ENCODE results near the gene FBLN1.
"Not testable (repeated sequence)": the region's sequence is repeated elsewhere in the genome, so short reads cannot be mapped to it uniquely, and the experiment has no call there.

FBLN1 gene

DNA sequence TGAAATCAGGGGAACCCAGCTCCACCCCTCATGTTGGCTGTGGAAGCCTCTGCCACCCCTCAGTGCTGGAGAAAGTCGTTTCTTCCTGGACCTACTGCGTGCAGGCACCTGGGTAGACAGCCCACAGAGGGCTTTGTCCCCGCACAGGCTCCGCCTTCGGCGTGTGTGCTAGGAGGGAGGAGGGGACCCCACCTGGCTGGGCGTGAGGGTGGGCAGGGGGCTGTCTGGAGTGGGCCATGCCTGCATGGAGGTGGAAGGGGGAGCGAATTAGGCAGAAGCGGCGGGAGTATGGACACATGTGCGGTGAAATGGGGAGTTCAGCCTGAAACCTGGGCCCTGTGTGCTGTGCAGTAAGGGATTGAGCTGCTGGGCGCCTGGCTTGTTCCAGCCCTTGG is 49.3 kb downstream of the FBLN1 start:
- TF ChIP-seq, protein P1, sequence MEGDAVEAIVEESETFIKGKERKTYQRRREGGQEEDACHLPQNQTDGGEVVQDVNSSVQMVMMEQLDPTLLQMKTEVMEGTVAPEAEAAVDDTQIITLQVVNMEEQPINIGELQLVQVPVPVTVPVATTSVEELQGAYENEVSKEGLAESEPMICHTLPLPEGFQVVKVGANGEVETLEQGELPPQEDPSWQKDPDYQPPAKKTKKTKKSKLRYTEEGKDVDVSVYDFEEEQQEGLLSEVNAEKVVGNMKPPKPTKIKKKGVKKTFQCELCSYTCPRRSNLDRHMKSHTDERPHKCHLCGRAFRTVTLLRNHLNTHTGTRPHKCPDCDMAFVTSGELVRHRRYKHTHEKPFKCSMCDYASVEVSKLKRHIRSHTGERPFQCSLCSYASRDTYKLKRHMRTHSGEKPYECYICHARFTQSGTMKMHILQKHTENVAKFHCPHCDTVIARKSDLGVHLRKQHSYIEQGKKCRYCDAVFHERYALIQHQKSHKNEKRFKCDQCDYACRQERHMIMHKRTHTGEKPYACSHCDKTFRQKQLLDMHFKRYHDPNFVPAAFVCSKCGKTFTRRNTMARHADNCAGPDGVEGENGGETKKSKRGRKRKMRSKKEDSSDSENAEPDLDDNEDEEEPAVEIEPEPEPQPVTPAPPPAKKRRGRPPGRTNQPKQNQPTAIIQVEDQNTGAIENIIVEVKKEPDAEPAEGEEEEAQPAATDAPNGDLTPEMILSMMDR (IDR thresholded peaks at IDR 0.05; ENCODE audit: borderline replicate concordance, control extremely low read depth, extremely low read depth, insufficient read depth, missing control alignments): no peak
- in situ Hi-C loops (cut with MboI; ENCODE audit: low sequenced_read_pairs, unreplicated experiment): loop anchor here (10.0 to 25.0 kb wide), 2 partner anchors 287 to 560 kb away; no protein-coding TSS in a partner anchor

DNA sequence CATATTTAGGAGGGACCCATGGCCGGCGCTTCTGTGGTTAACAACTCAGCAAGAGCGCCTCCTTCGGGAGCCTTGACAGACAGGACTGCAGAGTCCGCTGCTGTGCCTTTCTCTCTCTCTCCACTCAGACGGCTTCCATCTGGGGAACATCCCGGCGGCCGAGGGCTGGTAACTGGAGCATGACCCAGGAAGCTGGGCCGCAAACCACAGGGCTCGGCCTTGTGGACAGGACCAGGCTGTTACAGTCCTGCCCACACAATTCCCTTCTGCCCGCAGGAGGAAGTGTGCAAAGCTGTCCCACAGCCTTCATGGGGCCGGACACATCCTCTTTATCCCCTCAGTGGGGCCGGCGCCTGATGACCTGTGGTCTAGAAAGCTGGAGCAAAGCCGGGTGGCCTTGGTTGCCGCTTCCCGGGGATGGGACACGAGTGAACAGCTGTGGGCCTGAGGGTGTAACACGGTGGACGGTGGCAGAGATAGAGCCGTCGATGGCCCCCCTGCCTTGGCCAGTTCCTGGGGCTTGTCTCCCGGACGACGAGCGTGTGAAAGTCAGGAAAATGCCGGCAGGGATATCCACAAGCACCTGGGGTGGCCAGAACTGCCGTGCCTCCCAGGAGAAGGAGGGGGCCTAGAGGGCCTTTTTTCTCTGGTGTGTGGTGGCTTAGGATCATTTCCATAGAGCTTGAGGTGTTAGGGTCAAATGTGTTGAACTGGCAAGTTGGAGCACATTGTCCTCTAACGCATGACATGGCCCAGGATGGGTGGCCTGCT is 50.1 kb downstream of the FBLN1 start:
- in situ Hi-C loops (cut with MboI; ENCODE audit: low sequenced_read_pairs, unreplicated experiment): loop anchor here (10.0 to 25.0 kb wide), 2 partner anchors 288 to 560 kb away; no protein-coding TSS in a partner anchor
- no peak for DNase-seq (ENCODE audit: low spot score)
- TF ChIP-seq, protein P1 (IDR thresholded peaks at IDR 0.05; ENCODE audit: borderline replicate concordance, control extremely low read depth, extremely low read depth, insufficient read depth, missing control alignments): no peak

More for the DNA sequence above, 49.3 kb downstream of the FBLN1 start:
- no peak for DNase-seq (ENCODE audit: low spot score)

DNA sequence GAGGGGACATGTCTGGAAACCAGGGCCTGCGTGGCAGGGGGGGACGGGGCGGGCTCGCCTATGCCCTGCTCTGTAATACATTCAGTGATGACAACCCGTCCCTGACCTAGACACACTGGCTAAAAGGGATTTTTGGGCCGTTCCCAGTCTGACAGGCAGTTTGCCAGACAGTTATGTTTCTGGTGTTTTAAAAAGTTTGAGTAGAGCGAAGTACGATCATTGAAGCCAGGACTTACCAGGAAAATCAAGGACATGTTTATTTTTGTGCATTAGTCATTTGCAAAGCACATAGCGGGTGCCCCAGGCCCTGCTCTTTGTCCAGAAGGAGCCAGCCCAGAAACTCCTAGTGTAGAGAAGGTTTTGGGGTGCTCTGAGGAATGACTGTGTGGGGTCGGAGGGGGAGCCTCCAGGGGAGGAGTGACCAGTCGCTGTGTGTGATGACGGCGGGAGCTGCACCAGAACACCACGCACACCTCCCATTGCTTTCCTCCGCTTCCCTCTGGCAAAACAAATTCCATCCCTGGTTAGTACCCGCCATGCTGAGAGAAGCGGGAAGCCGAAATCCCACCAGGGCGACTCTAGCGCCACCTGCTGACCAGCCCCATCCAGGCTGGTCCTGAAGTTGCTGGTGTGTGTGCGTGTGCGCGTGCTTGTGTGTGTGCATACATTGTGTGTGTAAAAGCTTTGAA is 50.8 kb downstream of the FBLN1 start:
- DNase-seq (ENCODE audit: low spot score): peak; percentile 83
- TF ChIP-seq, protein P1 (IDR thresholded peaks at IDR 0.05; ENCODE audit: borderline replicate concordance, control extremely low read depth, extremely low read depth, insufficient read depth, missing control alignments): peak; percentile 71
- in situ Hi-C loops (cut with MboI; ENCODE audit: low sequenced_read_pairs, unreplicated experiment): loop anchor here (10.0 to 25.0 kb wide), 2 partner anchors 289 to 559 kb away; no protein-coding TSS in a partner anchor

DNA sequence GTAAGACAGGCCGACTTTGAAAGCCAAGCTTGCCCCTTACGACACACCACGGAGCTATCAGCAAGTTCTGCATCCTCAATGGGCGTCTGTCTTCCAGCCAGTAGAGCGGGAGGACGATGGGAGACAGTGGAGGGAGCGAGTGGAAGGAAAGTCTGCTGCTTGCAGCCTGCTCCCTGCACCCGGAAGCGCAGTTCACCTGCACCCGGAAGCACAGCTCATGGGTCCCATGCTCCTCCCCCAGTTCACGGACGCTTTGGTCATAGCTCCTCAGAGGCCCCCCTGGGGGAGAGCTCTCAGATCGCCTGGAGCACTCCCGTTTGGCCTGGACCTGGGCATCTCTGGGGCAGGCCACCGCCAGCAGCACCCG is 51.3 kb downstream of the FBLN1 start:
- DNase-seq (ENCODE audit: low spot score): no peak
- in situ Hi-C loops (cut with MboI; ENCODE audit: low sequenced_read_pairs, unreplicated experiment): loop anchor here (10.0 to 25.0 kb wide), 2 partner anchors 289 to 558 kb away; no protein-coding TSS in a partner anchor
- TF ChIP-seq, protein P1 (IDR thresholded peaks at IDR 0.05; ENCODE audit: borderline replicate concordance, control extremely low read depth, extremely low read depth, insufficient read depth, missing control alignments): no peak

DNA sequence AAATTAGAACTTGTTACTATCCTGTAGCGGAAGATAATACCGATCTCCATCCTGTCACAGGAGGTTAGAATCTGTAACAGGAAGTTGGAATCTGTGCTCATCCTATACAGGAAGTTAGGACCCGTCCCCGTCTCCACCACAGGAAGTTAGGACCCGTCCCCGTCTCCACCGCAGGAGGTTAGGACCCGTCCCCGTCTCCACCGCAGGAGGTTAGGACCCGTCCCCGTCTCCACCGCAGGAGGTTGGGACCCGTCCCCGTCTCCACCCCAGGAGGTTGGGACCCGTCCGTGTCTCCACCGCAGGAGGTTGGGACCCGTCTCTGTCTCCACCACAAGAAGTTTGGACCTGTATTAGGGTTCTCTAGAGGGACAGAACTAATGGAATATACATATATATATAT is 52.2 kb downstream of the FBLN1 start:
- TF ChIP-seq, protein P1 (IDR thresholded peaks at IDR 0.05; ENCODE audit: borderline replicate concordance, control extremely low read depth, extremely low read depth, insufficient read depth, missing control alignments): no peak
- DNase-seq (ENCODE audit: low spot score): no peak
- in situ Hi-C loops (cut with MboI; ENCODE audit: low sequenced_read_pairs, unreplicated experiment): loop anchor here (10.0 to 25.0 kb wide), 2 partner anchors 290 to 557 kb away; no protein-coding TSS in a partner anchor

DNA sequence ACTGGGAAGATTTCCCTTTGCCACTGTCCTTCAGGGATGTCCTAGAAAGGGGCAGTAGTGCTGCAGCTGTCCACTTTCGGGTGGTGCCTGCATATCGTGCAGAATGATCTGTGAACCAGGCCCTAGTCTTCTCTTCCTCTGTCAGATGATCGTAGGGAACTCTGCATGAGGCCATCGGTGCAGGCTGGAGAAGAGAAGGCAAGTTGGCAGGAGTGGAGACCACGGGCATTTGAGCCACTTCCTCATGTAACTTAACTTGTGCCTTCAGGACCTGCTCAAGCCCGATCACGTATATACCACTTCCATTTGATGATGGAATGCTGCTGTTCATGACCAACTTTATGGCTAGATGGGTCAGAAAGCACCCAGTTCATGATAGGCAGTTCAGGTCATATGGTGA is 55.2 kb downstream of the FBLN1 start:
- not testable (repeated sequence) for DNase-seq (ENCODE audit: low spot score)
- in situ Hi-C loops (cut with MboI; ENCODE audit: low sequenced_read_pairs, unreplicated experiment): loop anchor here (10.0 to 25.0 kb wide), 2 partner anchors 293 to 554 kb away; no protein-coding TSS in a partner anchor

DNA sequence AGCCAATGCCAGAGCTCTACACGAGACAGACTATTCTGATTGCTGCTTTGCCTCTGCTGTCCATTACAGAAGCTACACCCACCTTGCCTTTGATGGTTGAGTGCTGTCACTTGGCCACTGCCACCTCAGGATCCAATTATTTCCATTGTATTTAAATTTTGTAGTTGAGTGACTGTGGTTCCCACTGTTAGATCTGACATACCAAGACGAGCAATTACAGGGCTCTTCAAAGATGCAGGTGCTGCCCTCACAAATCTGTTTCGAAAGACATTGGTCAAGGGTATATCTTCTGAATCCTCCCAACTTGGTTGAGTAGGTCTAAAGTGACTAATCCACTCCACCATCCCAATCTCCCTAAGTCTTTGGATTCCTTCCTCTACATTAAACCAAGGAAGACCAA is 57.4 kb downstream of the FBLN1 start:
- DNase-seq (ENCODE audit: low spot score): not testable (repeated sequence)
- in situ Hi-C loops (cut with MboI; ENCODE audit: low sequenced_read_pairs, unreplicated experiment): loop anchor here (25.0 kb wide), 1 partner anchor 552 kb away; no protein-coding TSS in a partner anchor

DNA sequence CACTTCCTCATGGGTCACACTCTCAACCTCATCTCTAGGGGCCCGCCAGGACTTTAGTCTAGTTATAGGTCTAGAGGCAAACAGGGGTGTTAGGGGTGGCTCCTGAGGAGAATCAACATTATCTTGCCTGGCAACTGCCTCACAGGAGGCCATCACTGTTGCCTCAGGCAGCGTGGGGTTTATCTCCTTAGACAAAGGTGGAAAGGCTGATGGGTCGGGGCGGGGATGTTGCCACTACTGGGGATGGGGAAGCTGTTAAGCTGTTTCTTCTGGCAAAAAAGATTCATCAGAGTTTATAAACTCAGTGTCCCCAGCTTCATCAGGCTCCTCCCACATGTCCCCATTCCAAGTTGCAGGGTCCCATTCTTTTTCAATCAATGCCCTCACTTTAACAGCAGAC is 58.1 kb downstream of the FBLN1 start:
- in situ Hi-C loops (cut with MboI; ENCODE audit: low sequenced_read_pairs, unreplicated experiment): loop anchor here (25.0 kb wide), 1 partner anchor 552 kb away; no protein-coding TSS in a partner anchor
- not testable (repeated sequence) for DNase-seq (ENCODE audit: low spot score)
